Mesenchymal stem cell (in vitro differentiated cells and primary cell): ENCODE measurements around the gene ATF7IP.
"Not testable (repeated sequence)": the region's sequence is repeated elsewhere in the genome, so short reads cannot be mapped to it uniquely, and the experiment has no call there.

Experiments
- DNase-seq: peaks from one replicate; pipeline ENCODE4 v3.0.0-alpha.2; 2013
- H2AFZ ChIP-seq: one replicate; pipeline ENCODE4 v1.6.1; 2013; ENCODE audit warnings: low read depth, mild to moderate bottlenecking, control low read depth, inconsistent platforms, low read length, moderate library complexity
- H2AK5ac ChIP-seq: 2 replicates; pipeline ENCODE4 v1.6.1; 2013; ENCODE audit warnings: low read length, moderate library complexity, mild to moderate bottlenecking, inconsistent platforms; ENCODE audit not compliant: severe bottlenecking
- H2BK120ac ChIP-seq: one replicate; pipeline ENCODE4 v1.6.1; 2013; ENCODE audit warnings: low read depth, mild to moderate bottlenecking, inconsistent platforms, low read length, moderate library complexity
- H2BK12ac ChIP-seq, 2 experiments: one replicate each; pipeline ENCODE4 v1.6.1; 2013; ENCODE audit warnings: inconsistent platforms in 2 of 2, low read length in 2 of 2, mild to moderate bottlenecking in 2 of 2, moderate library complexity in 2 of 2, control low read depth in 1 of 2
- H2BK15ac ChIP-seq: one replicate; pipeline ENCODE4 v1.6.1; 2013; ENCODE audit warnings: mild to moderate bottlenecking, low read depth, inconsistent platforms; ENCODE audit not compliant: poor library complexity, severe bottlenecking
- H2BK5ac ChIP-seq: 2 replicates; pipeline ENCODE4 v1.6.1; 2013; ENCODE audit warnings: low read depth, mild to moderate bottlenecking, low read length, control low read depth, inconsistent platforms; ENCODE audit not compliant: poor library complexity, severe bottlenecking
- H3K14ac ChIP-seq, 2 experiments: one replicate each; pipeline ENCODE4 v1.6.1; 2013; ENCODE audit warnings: inconsistent platforms in 2 of 2, low read length in 2 of 2, control low read depth in 1 of 2, mild to moderate bottlenecking in 1 of 2, moderate library complexity in 1 of 2
- H3K18ac ChIP-seq, 2 experiments: one replicate each; pipeline ENCODE4 v1.6.1; 2013; ENCODE audit warnings: inconsistent platforms in 2 of 2, low read length in 2 of 2, control low read depth in 1 of 2, low read depth in 1 of 2, mild to moderate bottlenecking in 1 of 2
- H3K23ac ChIP-seq, 2 experiments: one replicate each; pipeline ENCODE4 v1.6.1; 2013; ENCODE audit warnings: inconsistent platforms in 2 of 2, low read length in 2 of 2, mild to moderate bottlenecking in 2 of 2, moderate library complexity in 2 of 2, control low read depth in 1 of 2
- H3K27ac ChIP-seq: 2 replicates; pipeline ENCODE4 v1.5.1; 2013; ENCODE audit warnings: mild to moderate bottlenecking, moderate library complexity, low read length, control low read depth, inconsistent platforms; ENCODE audit not compliant: poor library complexity, severe bottlenecking
- H3K27me3 ChIP-seq, 2 experiments: 2 replicates each; pipeline versions ENCODE4 v1.6.1 to v1.7.0; 2013; ENCODE audit warnings: low read length in 2 of 2, mild to moderate bottlenecking in 2 of 2, moderate library complexity in 2 of 2, control low read depth in 1 of 2, inconsistent platforms in 1 of 2; ENCODE audit not compliant: control insufficient read depth in 1 of 2, insufficient read depth in 1 of 2
- H3K36me3 ChIP-seq, 2 experiments: 2 replicates each; pipeline versions ENCODE4 v1.6.1 to v1.7.0; 2013; ENCODE audit warnings: low read length in 2 of 2, control low read depth in 1 of 2, inconsistent platforms in 1 of 2, low read depth in 1 of 2, mild to moderate bottlenecking in 1 of 2; ENCODE audit not compliant: insufficient read depth in 2 of 2, control insufficient read depth in 1 of 2
- H3K4ac ChIP-seq, 2 experiments: one replicate each; pipeline ENCODE4 v1.6.1; 2013; ENCODE audit warnings: inconsistent platforms in 2 of 2, low read length in 2 of 2, mild to moderate bottlenecking in 2 of 2, moderate library complexity in 2 of 2, control low read depth in 1 of 2, low read depth in 1 of 2
- H3K4me1 ChIP-seq: 2 replicates; pipeline ENCODE4 v1.6.1; 2013; ENCODE audit warnings: low read depth, low read length, control low read depth; ENCODE audit not compliant: control insufficient read depth, insufficient read depth
- H3K4me2 ChIP-seq: 2 replicates; pipeline ENCODE4 v1.6.1; 2013; ENCODE audit warnings: low read length, mild to moderate bottlenecking, inconsistent platforms; ENCODE audit not compliant: poor library complexity, severe bottlenecking
- H3K4me3 ChIP-seq, 2 experiments: 2 replicates each; pipeline versions ENCODE4 v1.5.1 to v1.7.0; 2013; ENCODE audit warnings: low read length in 2 of 2, mild to moderate bottlenecking in 2 of 2, control low read depth in 1 of 2, low read depth in 1 of 2; ENCODE audit not compliant: insufficient read depth in 1 of 2
- H3K79me1 ChIP-seq: replicated peaks from 2 replicates; pipeline ENCODE4 v1.6.1; 2013; ENCODE audit warnings: mild to moderate bottlenecking, control low read depth, low read length, inconsistent platforms; ENCODE audit not compliant: poor library complexity, severe bottlenecking
- H3K9ac ChIP-seq: 2 replicates; pipeline ENCODE4 v1.7.0; 2013; ENCODE audit warnings: mild to moderate bottlenecking, low read length, moderate library complexity
- H3K9me3 ChIP-seq: 2 replicates; pipeline ENCODE4 v1.7.0; 2013; ENCODE audit warnings: mild to moderate bottlenecking, low read length; ENCODE audit not compliant: control insufficient read depth
- H4K8ac ChIP-seq: one replicate; pipeline ENCODE4 v1.6.1; 2013; ENCODE audit warnings: inconsistent platforms, mild to moderate bottlenecking, low read length, moderate library complexity
- H4K91ac ChIP-seq: one replicate; pipeline ENCODE4 v1.6.1; 2013; ENCODE audit warnings: mild to moderate bottlenecking, low read length, inconsistent platforms
- WGBS: methylation state at CpG from one replicate; pipeline ENCODE4 v1.1.7; 2013; ENCODE audit warnings: mixed read lengths; 5-methylcytosine and 5-hydroxymethylcytosine counted together

ATF7IP gene

GRCh38 chr12:14332482-14332881, 33.0 kb upstream of the ATF7IP start:
- Histone ChIP-seq H2BK15ac (no peak overlapping the region), H2AK5ac (no peak overlapping the region), H3K4me3 (no peak overlapping the region), H2BK12ac (no peak overlapping the region), H3K4me2 (no peak overlapping the region), H3K9me3 (peaks cover 41% of the 10 kb centered on the region), H3K4ac (no peak overlapping the region), H3K36me3 (no peaks in the 10 kb centered on the region), H2BK120ac (no peak overlapping the region), H3K9ac (no peak overlapping the region), H3K23ac (no peak overlapping the region), H3K27ac (no peak overlapping the region), H4K8ac (no peak overlapping the region), H2BK5ac (no peak overlapping the region), H3K79me1 (no peaks in the 10 kb centered on the region), H3K27me3 (no peaks in the 10 kb centered on the region), H4K91ac (no peak overlapping the region), H3K4me1 (no peaks in the 10 kb centered on the region), H3K18ac (no peak overlapping the region), H3K14ac (no peak overlapping the region), H2AFZ (no peak overlapping the region)
- 81% methylated on average over 5 of the region's 5 CpGs for WGBS
- no peak for DNase-seq

DNA sequence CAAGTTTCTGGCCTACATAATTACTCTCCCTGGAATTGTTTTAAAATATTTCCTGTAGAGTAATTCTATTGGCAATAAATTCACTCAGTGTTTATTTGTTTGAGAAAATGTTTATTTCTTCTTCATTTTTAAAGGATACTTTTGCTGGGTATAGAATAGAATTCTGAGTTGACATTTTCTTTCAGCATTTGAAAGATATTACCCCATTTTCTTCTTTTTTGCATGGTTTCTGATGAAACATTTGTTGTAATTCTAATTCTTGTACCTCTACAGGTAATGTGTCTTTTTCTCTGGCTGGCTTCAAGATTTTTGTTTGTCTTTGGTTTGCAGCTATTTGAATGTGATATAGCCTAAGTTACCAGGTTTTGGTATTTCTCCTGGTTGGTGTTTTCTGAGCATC, 25.1 kb upstream of the ATF7IP start:
- Histone ChIP-seq H3K4me1 (no peaks in the 10 kb centered on the region), H3K23ac (no peak overlapping the region), H3K4me2 (no peak overlapping the region), H3K79me1 (no peaks in the 10 kb centered on the region), H3K9me3 (peaks cover 39% of the 10 kb centered on the region), H4K8ac (no peak overlapping the region), H3K4ac (no peak overlapping the region), H3K36me3 (no peaks in the 10 kb centered on the region), H2AK5ac (no peak overlapping the region), H3K9ac (no peak overlapping the region), H3K27me3 (no peaks in the 10 kb centered on the region), H2BK5ac (no peak overlapping the region), H2BK12ac (no peak overlapping the region), H2BK15ac (no peak overlapping the region), H3K18ac (no peak overlapping the region), H2AFZ (no peak overlapping the region), H2BK120ac (no peak overlapping the region), H3K14ac (no peak overlapping the region), H3K27ac (no peak overlapping the region), H4K91ac (no peak overlapping the region), H3K4me3 (peak overlapping the region in 1 of 2 experiments; percentile 29)
- no peak for DNase-seq

GRCh38 chr12:14351524-14351923, 14.0 kb upstream of the ATF7IP start:
- not testable (repeated sequence) for H3K4me1 ChIP-seq, H2AK5ac ChIP-seq, H3K14ac ChIP-seq, H3K4me3 ChIP-seq, H2BK120ac ChIP-seq, H3K4me2 ChIP-seq, H3K36me3 ChIP-seq, H3K18ac ChIP-seq, H3K4ac ChIP-seq, DNase-seq, H3K23ac ChIP-seq, H2BK5ac ChIP-seq, H2AFZ ChIP-seq, H3K9ac ChIP-seq, H3K27me3 ChIP-seq, H4K91ac ChIP-seq, H2BK12ac ChIP-seq, H2BK15ac ChIP-seq, H3K79me1 ChIP-seq, H3K27ac ChIP-seq, H4K8ac ChIP-seq
- 98% methylated on average over 4 of the region's 4 CpGs for WGBS
- H3K9me3 ChIP-seq, result peaks cover 19% of the 10 kb centered on the region

GRCh38 chr12:14352066-14352465, 13.4 kb upstream of the ATF7IP start:
- H3K9me3 ChIP-seq, result peaks cover 19% of the 10 kb centered on the region
- not testable (repeated sequence) for H3K36me3 ChIP-seq, H2BK5ac ChIP-seq, H2AK5ac ChIP-seq, H3K4me2 ChIP-seq, H2BK12ac ChIP-seq, H3K9ac ChIP-seq, H3K27ac ChIP-seq, H3K79me1 ChIP-seq, H4K91ac ChIP-seq, H3K4me3 ChIP-seq, H3K18ac ChIP-seq, H3K14ac ChIP-seq, H3K4ac ChIP-seq, H2BK15ac ChIP-seq, H4K8ac ChIP-seq, H2BK120ac ChIP-seq, H2AFZ ChIP-seq, H3K4me1 ChIP-seq, H3K23ac ChIP-seq, DNase-seq, H3K27me3 ChIP-seq
- WGBS, result 82% methylated on average over 1 of the region's 1 CpG
